NB4 (cell line): ENCODE measurements around the gene SLC13A4.

Experiments used
- MYC ChIP-seq: IDR thresholded peaks from 2 replicates; pipeline ENCODE4 v1.6.1; 2011; ENCODE audit warnings: low read depth, low read length
- POLR2A ChIP-seq: IDR thresholded peaks from 2 replicates; pipeline ENCODE4 v1.6.1; 2011; ENCODE audit warnings: mild to moderate bottlenecking; ENCODE audit not compliant: insufficient read length; ENCODE audit errors: extremely low read depth
- TF ChIP-seq, protein P1 (sequence below): IDR thresholded peaks from one replicate; pipeline ENCODE4 v1.5.1; 2012; ENCODE audit warnings: low read depth, low read length

DNA sequence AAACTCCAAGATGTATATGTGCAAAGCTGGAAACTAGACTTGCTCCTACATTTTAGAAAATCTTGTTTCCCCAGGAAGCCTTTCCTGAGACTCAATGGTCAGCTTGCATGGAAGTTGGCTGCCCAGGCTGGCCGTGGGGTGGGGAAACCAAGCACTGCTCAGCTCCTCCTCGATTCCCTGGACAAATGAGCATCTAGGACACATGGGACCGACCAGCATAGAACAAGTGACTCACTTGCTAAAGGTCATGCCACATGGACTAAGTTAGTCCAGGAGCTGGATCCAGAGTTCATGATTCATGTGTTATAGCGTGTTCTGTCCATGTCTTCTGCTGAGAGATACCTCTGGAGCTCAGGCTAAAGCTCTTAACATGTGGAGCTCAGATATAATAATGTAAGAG lies 14.4 kb upstream of the SLC13A4 start:
- TF ChIP-seq, protein P1, sequence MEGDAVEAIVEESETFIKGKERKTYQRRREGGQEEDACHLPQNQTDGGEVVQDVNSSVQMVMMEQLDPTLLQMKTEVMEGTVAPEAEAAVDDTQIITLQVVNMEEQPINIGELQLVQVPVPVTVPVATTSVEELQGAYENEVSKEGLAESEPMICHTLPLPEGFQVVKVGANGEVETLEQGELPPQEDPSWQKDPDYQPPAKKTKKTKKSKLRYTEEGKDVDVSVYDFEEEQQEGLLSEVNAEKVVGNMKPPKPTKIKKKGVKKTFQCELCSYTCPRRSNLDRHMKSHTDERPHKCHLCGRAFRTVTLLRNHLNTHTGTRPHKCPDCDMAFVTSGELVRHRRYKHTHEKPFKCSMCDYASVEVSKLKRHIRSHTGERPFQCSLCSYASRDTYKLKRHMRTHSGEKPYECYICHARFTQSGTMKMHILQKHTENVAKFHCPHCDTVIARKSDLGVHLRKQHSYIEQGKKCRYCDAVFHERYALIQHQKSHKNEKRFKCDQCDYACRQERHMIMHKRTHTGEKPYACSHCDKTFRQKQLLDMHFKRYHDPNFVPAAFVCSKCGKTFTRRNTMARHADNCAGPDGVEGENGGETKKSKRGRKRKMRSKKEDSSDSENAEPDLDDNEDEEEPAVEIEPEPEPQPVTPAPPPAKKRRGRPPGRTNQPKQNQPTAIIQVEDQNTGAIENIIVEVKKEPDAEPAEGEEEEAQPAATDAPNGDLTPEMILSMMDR, result no peak
- TF ChIP-seq POLR2A (no peak), MYC (no peak)
